Fibroblast of pulmonary artery (primary cell): ENCODE results near the gene SLC22A7.

Experiments
- DNase-seq: peaks from one replicate; pipeline ENCODE4 v3.0.0-alpha.2; 2010; ENCODE audit warnings: low read depth
- H3K4me3 ChIP-seq: replicated peaks from 2 replicates; pipeline ENCODE4 v1.5.1; 2011; ENCODE audit warnings: low read depth, mild to moderate bottlenecking, control low read depth, low read length, moderate library complexity
- TF ChIP-seq, protein P1 (sequence below): IDR thresholded peaks from 2 replicates; pipeline ENCODE4 v1.5.1; 2011; ENCODE audit warnings: mild to moderate bottlenecking, control low read depth, low read length, inconsistent platforms; ENCODE audit errors: missing control alignments

The SLC22A7 gene

GRCh38 chr6:43255408-43256054, 42.5 kb upstream of the SLC22A7 start:
- H3K4me3 ChIP-seq = no peak overlapping the region
- no peak for DNase-seq
- TF ChIP-seq, protein P1, sequence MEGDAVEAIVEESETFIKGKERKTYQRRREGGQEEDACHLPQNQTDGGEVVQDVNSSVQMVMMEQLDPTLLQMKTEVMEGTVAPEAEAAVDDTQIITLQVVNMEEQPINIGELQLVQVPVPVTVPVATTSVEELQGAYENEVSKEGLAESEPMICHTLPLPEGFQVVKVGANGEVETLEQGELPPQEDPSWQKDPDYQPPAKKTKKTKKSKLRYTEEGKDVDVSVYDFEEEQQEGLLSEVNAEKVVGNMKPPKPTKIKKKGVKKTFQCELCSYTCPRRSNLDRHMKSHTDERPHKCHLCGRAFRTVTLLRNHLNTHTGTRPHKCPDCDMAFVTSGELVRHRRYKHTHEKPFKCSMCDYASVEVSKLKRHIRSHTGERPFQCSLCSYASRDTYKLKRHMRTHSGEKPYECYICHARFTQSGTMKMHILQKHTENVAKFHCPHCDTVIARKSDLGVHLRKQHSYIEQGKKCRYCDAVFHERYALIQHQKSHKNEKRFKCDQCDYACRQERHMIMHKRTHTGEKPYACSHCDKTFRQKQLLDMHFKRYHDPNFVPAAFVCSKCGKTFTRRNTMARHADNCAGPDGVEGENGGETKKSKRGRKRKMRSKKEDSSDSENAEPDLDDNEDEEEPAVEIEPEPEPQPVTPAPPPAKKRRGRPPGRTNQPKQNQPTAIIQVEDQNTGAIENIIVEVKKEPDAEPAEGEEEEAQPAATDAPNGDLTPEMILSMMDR = no peak

- DNase-seq = no peak
- TF ChIP-seq, protein P1 = no peak
- H3K4me3 ChIP-seq = no peak overlapping the region
These were observed 41.2 kb upstream of the SLC22A7 start for GRCh38 chr6:43256670-43257366.

DNA sequence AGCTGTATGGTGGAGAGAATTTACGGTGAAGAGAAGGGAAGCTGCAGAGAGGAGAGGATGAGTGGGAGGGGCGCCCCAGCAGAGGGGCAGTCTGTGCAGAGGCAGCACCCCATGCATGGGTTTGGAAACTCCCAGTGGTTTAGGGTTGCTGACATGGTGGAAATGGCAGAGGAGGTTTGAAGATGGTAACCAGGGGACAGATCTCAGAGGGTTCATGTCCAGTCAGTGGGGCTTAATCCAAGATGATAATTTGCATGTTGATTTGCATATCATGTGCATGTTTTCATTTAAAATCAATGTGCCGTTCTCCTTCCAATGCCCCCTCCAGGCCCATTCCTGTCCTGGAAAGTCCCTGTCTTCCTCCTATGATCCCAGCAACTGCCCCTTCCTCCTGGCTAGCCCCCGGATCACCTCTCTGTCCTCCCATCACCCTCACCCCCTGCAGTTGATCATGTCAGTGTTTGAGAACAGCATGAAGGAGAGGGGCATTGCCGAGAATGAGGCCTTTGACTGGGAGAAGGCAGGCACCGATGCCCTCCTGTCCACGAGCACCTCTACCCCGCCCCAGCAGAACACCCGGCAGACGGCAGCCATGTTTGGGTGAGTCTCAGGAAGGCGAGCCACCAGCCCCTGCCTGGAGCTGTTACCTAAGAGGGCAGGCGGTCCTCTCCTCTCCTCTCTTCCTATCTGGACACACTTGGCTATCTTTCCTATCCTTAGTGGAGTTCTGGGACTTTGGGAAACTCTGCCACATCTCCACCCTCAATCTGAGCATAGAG, 40.5 kb upstream of the SLC22A7 start:
- H3K4me3 ChIP-seq = no peak overlapping the region
- TF ChIP-seq, protein P1 = no peak
- DNase-seq = no peak

DNA sequence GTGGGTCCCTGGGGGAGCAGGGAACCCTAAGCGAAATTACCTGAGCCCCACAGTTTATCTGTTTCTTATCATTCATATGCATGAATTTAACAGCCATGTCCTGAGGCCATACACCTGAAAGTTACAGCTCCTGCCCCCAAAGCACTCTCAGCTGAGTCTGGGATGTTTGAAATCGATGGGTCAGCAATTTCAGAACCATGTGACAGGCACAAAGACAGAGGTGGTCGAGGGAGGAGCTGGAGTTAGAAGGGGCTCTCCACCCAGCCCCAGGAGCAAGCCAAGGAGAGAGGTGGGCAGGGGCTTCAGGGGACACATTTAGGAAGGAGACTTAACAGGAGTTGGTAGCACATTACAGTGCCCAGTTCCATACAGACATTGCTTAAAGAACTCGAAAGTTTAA, 39.9 kb upstream of the SLC22A7 start:
- DNase-seq = no peak
- TF ChIP-seq, protein P1 = no peak
- no peak overlapping the region for H3K4me3 ChIP-seq

DNA sequence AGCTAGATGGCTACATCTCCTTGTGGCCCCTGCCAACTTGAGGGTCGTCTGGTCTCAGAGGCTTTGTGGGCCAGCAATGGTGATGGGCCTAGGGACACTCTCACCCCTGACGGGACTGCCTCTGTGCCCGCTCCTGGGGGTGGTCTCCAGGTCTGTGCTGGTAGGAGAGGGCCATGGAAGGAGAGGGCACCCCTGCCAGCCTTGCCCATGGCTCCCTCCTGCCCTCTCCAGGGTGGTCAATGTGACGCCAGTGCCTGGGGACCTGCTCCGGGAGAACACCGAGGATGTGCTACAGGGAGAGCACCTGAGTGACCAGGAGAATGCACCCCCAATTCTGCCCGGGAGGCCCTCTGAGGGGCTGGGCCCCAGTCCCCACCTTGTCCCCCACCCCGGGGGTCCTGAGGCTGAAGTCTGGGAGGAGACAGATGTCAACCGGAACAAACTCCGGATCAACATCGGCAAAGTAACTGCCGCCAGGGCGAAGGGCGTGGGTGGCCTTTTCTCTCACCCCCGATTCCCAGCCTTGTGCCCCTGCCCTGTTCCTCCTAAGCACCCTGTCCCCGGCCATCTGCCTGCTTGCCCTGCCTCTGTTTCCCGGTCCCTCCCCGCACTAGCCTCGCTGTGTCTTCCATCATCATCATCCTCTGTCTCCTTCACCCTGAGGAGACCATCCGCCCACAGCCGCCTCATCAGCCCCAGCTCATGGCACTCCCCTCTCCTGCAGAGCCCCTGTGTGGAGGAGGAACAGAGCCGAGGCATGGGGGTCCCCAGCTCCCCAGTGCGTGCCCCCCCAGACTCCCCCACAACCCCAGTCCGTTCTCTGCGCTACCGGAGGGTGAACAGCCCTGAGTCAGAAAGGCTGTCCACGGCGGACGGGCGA, 39.0 kb upstream of the SLC22A7 start:
- no peak for DNase-seq
- TF ChIP-seq, protein P1 = no peak
- no peak overlapping the region for H3K4me3 ChIP-seq

GRCh38 chr6:43260791-43261190, 37.3 kb upstream of the SLC22A7 start:
- DNase-seq = no peak
- H3K4me3 ChIP-seq = no peak overlapping the region
- TF ChIP-seq, protein P1 = no peak
